Measurements from ENCODE around the gene GNAI1.

- TF ChIP-seq BHLHE40 (IDR thresholded peaks at IDR 0.05; ENCODE audit: low read depth, low read length) (no peak), POLR2A (IDR thresholded peaks at IDR 0.05; ENCODE audit: low read length) (no peak), CTCF (IDR thresholded peaks at IDR 0.05) (no peak)
Observed at GRCh38 chr7:80127412-80128160, 7.0 kb upstream of the GNAI1 start.

All from A549 (cell line).